ENCODE results near the gene MORN5. TPM values are rescaled to one million over a fixed set of nuclear protein-coding genes. Genes with fewer than 3 reads are reported as not detected.

MORN5 gene
- total RNA-seq, 1 donor from 2014 or later: 0.57 TPM

DNA sequence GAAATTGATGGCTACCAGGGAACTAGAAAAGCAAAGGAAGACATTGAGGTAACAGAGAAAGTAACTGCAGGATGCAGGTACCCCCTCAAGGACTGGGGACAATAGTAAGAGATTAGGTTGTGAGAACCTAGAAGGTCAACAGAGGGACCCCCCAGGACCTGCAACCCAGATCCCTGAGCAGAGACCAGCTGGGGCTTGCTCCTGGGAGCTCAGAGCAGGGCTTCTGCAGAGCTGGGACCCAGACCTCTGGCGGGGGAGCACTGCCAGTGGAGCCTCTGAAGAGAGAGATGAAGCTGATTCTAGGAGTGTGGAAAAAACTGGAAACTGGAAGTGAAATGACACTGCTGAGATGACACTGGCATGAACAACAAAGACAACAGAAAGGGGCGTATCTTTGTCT is 17.2 kb downstream of the MORN5 start:
- no peak overlapping the region for H3K27ac Mint-ChIP-seq
- no peak overlapping the region for H3K4me3 Mint-ChIP-seq (ENCODE audit: low read depth)
- no peaks in the 10 kb centered on the region for H3K9me3 Mint-ChIP-seq (ENCODE audit: low read depth)
- TF ChIP-seq CTCF (IDR thresholded peaks at IDR 0.05; ENCODE audit: unreplicated experiment): no peak
- peaks cover 4% of the 10 kb centered on the region for H3K4me1 Mint-ChIP-seq (ENCODE audit: low read depth)
- H3K27me3 Mint-ChIP-seq: peaks cover 20% of the 10 kb centered on the region
- no peak for DNase-seq (ENCODE audit: low spot score, unreplicated experiment)
- no peaks in the 10 kb centered on the region for H3K36me3 Mint-ChIP-seq (ENCODE audit: insufficient read depth)

GRCh38 chr9:122179054-122179689 is 19.5 kb downstream of the MORN5 start:
- Mint-ChIP-seq H3K9me3 (ENCODE audit: low read depth) (no peaks in the 10 kb centered on the region), H3K27ac (no peak overlapping the region), H3K4me1 (ENCODE audit: low read depth) (peaks cover 4% of the 10 kb centered on the region), H3K27me3 (peaks cover 20% of the 10 kb centered on the region), H3K36me3 (ENCODE audit: insufficient read depth) (no peaks in the 10 kb centered on the region), H3K4me3 (ENCODE audit: low read depth) (no peak overlapping the region)
- TF ChIP-seq CTCF (IDR thresholded peaks at IDR 0.05; ENCODE audit: unreplicated experiment): no peak
- no peak for DNase-seq (ENCODE audit: low spot score, unreplicated experiment)

- Mint-ChIP-seq H3K27me3 (peaks cover 20% of the 10 kb centered on the region), H3K27ac (peak overlapping the region; percentile 87), H3K9me3 (ENCODE audit: low read depth) (no peaks in the 10 kb centered on the region)
Measured at GRCh38 chr9:122179690-122180074, 20.0 kb downstream of the MORN5 start.

DNA sequence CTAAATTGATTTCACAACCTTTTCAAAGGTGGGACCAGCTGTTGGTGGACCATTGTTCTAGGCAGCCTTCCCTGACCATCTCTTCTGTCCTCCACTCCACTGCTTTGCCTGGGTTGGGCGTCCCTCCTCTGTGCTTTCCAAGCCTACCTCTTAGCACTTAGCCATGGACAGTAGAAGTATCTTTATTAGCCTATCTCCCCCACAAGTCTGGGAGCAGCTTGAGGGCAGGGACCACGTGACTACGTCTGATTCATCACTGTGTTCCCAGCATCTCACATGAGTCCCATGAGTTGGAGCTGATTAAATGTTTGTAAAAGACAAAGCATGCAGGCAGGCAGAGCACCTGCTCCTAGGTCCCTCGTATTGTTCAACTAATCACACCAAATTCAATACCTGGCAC is 20.9 kb downstream of the MORN5 start:
- H3K27ac Mint-ChIP-seq: no peak overlapping the region
- H3K27me3 Mint-ChIP-seq: peaks cover 20% of the 10 kb centered on the region
- H3K4me3 Mint-ChIP-seq (ENCODE audit: low read depth): no peak overlapping the region
- DNase-seq (ENCODE audit: low spot score, unreplicated experiment): no peak
- H3K9me3 Mint-ChIP-seq (ENCODE audit: low read depth): no peaks in the 10 kb centered on the region
- TF ChIP-seq CTCF (IDR thresholded peaks at IDR 0.05; ENCODE audit: unreplicated experiment): no peak
- peaks cover 4% of the 10 kb centered on the region for H3K4me1 Mint-ChIP-seq (ENCODE audit: low read depth)
- H3K36me3 Mint-ChIP-seq (ENCODE audit: insufficient read depth): no peaks in the 10 kb centered on the region

More at GRCh38 chr9:122179690-122180074, 20.0 kb downstream of the MORN5 start:
- DNase-seq (ENCODE audit: low spot score, unreplicated experiment): no peak
- no peak for TF ChIP-seq CTCF (IDR thresholded peaks at IDR 0.05; ENCODE audit: unreplicated experiment)
- H3K4me1 Mint-ChIP-seq (ENCODE audit: low read depth): peaks cover 4% of the 10 kb centered on the region
- no peak overlapping the region for H3K4me3 Mint-ChIP-seq (ENCODE audit: low read depth)
- H3K36me3 Mint-ChIP-seq (ENCODE audit: insufficient read depth): no peaks in the 10 kb centered on the region

GRCh38 chr9:122183501-122183900 is 23.8 kb downstream of the MORN5 start:
- Mint-ChIP-seq H3K27ac (no peak overlapping the region), H3K4me1 (ENCODE audit: low read depth) (peaks cover 4% of the 10 kb centered on the region), H3K27me3 (peaks cover 20% of the 10 kb centered on the region), H3K9me3 (ENCODE audit: low read depth) (no peaks in the 10 kb centered on the region), H3K36me3 (ENCODE audit: insufficient read depth) (no peaks in the 10 kb centered on the region), H3K4me3 (ENCODE audit: low read depth) (no peak overlapping the region)
- DNase-seq (ENCODE audit: low spot score, unreplicated experiment): no peak
- no peak for TF ChIP-seq CTCF (IDR thresholded peaks at IDR 0.05; ENCODE audit: unreplicated experiment)

Measured in progenitor cell of endocrine pancreas (in vitro differentiated cells).